Gastroesophageal sphincter (tissue), 3 donors: Measurements from ENCODE around the gene BCL2.

Experiments used
- CTCF ChIP-seq, 4 experiments: fragments of 200-600 bp in 2 of 4; fragments of 450-650 bp in 2 of 4; sonication (generic) in 1 of 4; IDR thresholded peaks; one replicate each; pipeline ENCODE4 v1.5.1; 2017 to 2019; ENCODE audit warnings: antibody characterized with exemption in 4 of 4, mild to moderate bottlenecking in 2 of 4, moderate library complexity in 2 of 4
- EP300 ChIP-seq: sonication (generic); formaldehyde crosslinking; IDR thresholded peaks from one replicate; pipeline ENCODE4 v1.6.1; 2017; ENCODE audit warnings: antibody characterized with exemption, mild to moderate bottlenecking
- POLR2A ChIP-seq, 2 donors: fragments of 450-650 bp; IDR thresholded peaks; one replicate each; pipeline ENCODE4 v1.6.1; 2017; ENCODE audit warnings: antibody characterized with exemption in 2 of 2, mild to moderate bottlenecking in 2 of 2, moderate library complexity in 1 of 2

- TF ChIP-seq CTCF (IDR thresholded peaks at IDR 0.05) (no peak), EP300 (no peak), POLR2A (IDR thresholded peaks at IDR 0.05) (no peak)
These were observed 149.7 kb downstream of the BCL2 start for GRCh38 chr18:63169853-63170252.
